GM19372 (cell line): ENCODE data around the gene PRMT9.
A peak's percentile ranks its signal among the peaks of the same experiment; 100 is the strongest.

ENCODE experiments used
- ATAC-seq: cut with Tn5 transposase; IDR thresholded peaks from one replicate; pipeline ENCODE4 v1.9.1; 2021; ENCODE audit warnings: mild to moderate bottlenecking, low read depth, moderate library complexity; ENCODE audit not compliant: unreplicated experiment

Gene PRMT9

GRCh38 chr4:147625733-147626132 is 58.2 kb downstream of the PRMT9 start:
- no peak for ATAC-seq

- no peak for ATAC-seq
Measured at GRCh38 chr4:147620315-147620714, 63.6 kb downstream of the PRMT9 start.

GRCh38 chr4:147617841-147618691 is 65.9 kb downstream of the PRMT9 start:
- peak; percentile 7 for ATAC-seq

GRCh38 chr4:147617173-147617840 is 66.7 kb downstream of the PRMT9 start, which contains the start of gene TMEM184C:
TMEM184C (plus strand) TSS chr4:147617397; CDS start chr4:147617957, 560 bp downstream.
- peak; percentile 99 for ATAC-seq

GRCh38 chr4:147616849-147617172 is 67.2 kb downstream of the PRMT9 start:
- peak; percentile 12 for ATAC-seq

- ATAC-seq, result no peak
Measured at GRCh38 chr4:147610686-147611085, 73.3 kb downstream of the PRMT9 start.

GRCh38 chr4:147607471-147607870 is 76.5 kb downstream of the PRMT9 start:
- ATAC-seq, result no peak

GRCh38 chr4:147605499-147605898 is 78.5 kb downstream of the PRMT9 start:
- ATAC-seq, result no peak

GRCh38 chr4:147599769-147600168 is 84.2 kb downstream of the PRMT9 start:
- ATAC-seq, result no peak

GRCh38 chr4:147599206-147599605 is 84.8 kb downstream of the PRMT9 start:
- ATAC-seq, result no peak

- no peak for ATAC-seq
Measured at GRCh38 chr4:147597561-147597960, 86.4 kb downstream of the PRMT9 start.

- ATAC-seq, result no peak
Measured at GRCh38 chr4:147596981-147597380, 87.0 kb downstream of the PRMT9 start.

GRCh38 chr4:147596377-147596776 is 87.6 kb downstream of the PRMT9 start:
- ATAC-seq, result no peak

- ATAC-seq, result no peak
Measured at GRCh38 chr4:147594578-147594977, 89.4 kb downstream of the PRMT9 start.

GRCh38 chr4:147594107-147594506 is 89.9 kb downstream of the PRMT9 start:
- ATAC-seq, result no peak

- no peak for ATAC-seq
Measured at GRCh38 chr4:147591106-147591505, 92.9 kb downstream of the PRMT9 start.

GRCh38 chr4:147590249-147590920 is 93.6 kb downstream of the PRMT9 start:
- ATAC-seq, result no peak

GRCh38 chr4:147589586-147589985 is 94.4 kb downstream of the PRMT9 start:
- ATAC-seq, result no peak
